ENCODE results near the gene NMNAT2.
"Not testable (repeated sequence)": the region's sequence is repeated elsewhere in the genome, so short reads cannot be mapped to it uniquely, and the experiment has no call there.

NMNAT2 gene

DNA sequence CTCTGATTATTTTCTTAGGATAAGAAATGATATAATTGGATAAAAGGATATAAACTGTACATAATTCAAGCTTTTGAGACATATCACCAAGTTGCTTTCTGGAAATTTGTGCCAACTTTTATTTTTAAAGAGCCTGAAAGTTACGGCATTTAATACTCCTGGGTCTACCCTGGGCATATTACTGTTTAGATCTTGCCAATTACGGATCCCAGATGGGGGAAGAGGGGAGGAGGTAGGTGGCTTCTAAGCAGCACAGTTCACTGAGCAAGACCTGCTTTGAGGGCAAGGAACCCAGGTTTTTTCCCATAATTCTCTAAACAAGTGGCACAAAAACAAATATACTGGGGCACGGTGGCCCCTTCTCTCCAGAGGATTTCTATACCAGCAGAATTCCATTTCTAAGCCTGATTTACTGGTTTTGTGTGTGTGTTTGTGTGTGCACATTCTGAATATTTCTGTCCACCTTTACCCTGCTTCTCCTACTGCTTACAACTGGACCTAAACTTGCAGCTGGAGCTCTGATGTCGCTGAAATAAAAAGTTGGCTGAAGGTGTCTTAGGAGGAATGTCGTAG lies 155.5 kb downstream of the NMNAT2 start:
- DNase-seq (ENCODE audit: low read depth in 2 of 2): no peak

DNA sequence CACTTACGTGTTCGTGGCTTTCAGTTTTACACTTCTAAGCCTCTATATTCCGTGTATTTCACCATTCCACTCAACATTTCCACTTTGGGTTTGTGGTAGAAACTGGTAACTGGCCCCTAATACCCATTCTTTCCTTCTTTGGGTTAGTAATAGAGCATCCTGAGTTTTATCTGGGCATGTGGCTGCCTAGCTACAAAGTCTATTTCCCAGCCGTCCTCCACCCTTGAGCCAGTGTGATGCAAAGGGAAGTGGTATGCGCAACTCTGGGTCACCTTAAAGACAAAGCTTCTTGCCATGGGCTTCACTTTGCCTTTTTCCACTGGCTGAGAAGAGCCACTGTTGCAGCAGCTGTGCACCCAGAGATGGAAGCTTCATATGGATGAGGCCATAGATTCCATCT lies 158.3 kb downstream of the NMNAT2 start:
- DNase-seq (ENCODE audit: low read depth in 2 of 2): no peak

DNA sequence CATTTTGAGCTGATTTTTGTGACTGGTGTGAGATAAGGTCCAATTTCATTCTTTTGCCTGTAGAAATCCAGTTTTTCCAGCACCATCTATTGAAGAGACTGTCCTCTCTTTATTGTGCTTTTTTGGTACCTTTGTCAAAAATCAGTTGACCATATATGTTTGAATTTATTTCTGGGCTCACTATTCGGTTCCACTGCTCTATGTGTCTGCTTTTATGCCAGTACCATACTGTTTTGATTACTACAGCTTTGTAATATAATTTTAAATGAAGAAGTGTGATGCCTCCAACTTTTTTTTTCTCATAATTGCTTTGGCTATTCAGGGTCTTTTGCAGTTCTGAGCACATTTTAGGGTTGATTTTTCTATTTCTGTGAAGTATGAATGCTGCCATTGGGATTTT lies 163.1 kb downstream of the NMNAT2 start:
- DNase-seq (ENCODE audit: low read depth in 2 of 2): no peak

DNA sequence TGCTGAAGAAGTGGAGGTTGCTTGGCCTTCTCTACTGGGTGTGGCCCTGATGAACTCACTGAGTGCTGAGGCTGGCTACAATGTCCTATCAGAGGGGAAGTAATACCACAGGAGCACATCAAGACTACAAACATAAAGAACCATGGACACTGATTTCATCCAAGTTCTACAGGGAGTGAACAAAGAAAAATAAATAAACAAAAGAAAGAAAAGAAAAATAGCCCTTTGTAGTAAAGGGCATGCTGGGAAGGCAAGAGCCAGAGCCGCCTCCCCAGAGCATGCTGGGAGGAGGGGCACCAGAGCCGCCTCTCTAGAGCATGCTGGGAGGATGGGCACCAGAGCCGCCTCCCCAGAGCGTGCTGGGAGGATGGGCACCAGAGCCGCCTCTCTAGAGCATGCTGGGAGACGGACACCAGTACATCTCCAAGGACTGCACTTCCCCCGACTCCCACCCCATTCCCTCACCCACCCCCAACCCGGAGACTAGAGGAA lies 166.2 kb downstream of the NMNAT2 start:
- no peak for DNase-seq (ENCODE audit: low read depth in 2 of 2)

DNA sequence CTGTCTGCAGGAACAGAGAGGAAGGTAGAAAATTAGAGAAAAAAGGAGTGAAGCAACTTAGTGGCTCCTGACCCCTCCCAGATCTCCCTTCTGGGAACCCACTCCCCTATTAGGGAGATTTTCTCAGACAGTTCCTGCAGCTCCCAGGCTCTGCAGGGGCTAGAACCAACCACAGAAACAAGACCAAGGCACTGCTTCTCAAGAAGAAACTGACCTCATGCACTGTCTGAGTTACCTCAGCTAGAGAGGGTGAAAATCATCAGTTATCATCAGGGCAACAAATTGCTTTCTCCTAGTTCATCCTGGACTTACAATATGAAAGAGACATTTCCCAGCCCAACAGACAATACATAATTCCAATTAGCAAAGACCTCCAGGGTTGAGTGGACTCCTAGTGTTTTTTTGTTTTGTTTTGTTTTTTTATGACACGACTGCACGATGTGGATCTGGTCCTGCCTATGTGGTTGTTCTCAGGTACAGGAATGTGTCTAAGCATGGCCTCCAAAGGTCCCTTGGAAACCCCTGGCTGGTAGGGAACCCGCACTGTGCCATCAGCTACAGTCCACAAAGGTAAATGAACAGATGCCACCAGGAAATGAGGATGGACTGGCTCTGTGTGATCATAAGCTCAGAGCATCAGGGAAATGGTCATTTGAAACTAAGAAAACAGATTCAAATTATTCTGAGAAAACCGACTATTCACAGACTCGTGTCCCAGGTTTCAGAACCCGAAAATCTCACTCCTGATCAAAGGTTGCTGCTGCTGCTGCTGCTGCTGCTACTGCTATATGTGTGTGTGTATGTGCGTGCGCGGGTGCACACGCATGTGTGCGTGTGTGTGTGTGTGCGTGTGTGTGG lies 166.8 kb downstream of the NMNAT2 start:
- no peak for DNase-seq (ENCODE audit: low read depth in 2 of 2)

DNA sequence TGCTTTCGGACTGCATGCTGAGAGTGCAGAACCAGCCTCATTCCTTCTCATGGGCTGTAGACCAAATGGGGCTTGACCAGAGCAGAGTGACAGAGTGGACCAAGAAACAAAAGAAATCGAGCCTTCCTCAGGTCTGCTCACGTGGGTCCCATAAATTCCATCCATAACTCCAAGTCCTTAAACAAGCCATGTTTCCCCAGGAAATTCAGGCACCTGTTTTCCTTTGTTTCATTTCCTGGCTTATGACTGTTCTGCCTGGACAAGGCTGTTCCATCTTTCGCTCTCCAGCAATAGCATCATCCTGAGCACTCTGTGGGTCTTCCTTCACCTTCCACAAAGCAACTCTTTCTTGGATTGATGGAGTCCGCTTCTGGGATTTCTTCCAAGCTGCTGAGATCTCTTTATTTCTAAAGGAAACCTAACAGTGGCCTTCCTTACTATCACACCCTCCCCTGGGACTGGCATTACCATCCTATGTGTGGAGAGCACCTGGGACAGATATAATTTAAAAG lies 168.2 kb downstream of the NMNAT2 start:
- no peak for DNase-seq (ENCODE audit: low read depth in 2 of 2)

DNA sequence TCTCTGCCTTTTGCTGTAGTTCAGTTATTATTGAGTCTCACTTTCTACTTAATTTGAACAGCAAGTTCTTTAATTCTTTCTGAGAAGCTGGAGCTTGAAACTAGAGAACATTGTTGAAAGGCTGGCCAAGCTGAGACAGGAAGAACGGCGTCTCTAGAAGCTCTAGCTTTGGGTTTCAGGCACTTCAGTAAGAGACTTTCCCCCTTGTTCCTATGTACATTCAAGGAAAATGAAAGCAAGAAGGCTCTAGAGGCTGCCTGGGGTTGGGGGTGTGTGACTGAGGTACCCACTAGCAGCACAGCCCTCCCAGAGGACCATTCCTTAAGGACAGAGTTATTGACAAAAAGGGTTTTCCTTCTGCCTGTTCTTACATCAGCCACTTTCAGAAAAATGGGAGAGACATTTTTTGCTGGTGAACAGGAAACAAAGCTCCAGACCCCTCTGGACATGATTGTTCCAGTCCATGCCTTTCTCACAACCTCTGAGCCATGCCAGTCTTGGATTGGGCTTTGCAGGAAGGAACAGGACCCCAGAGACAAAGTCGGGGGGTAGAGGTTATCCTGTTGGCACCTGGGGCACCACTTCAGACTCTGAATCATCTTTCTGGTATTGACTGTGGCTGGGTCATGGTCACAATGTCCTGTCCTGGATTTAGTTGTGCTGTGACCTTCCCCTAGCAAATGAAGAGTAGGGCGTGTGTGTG lies 169.0 kb downstream of the NMNAT2 start:
- DNase-seq (ENCODE audit: low read depth in 2 of 2): no peak

DNA sequence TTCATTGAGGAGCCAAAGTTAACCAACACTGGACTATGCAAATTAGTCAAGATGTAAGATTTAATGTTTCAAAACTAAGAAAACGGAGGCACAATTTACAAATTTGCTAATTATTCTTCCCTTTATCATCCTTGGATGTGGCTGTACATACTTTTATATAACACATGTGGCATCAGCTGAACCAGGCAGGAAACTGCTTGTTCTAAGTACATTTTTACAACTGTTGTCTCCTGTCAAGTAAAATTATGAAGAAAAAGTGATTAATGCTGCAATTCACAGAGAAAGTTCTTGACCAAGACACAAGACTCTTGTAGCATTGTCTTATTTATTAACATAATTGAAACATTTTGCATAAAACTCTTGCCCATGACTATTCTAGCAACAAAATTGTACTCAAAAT lies 170.2 kb downstream of the NMNAT2 start:
- no peak for DNase-seq (ENCODE audit: low read depth in 2 of 2)

DNA sequence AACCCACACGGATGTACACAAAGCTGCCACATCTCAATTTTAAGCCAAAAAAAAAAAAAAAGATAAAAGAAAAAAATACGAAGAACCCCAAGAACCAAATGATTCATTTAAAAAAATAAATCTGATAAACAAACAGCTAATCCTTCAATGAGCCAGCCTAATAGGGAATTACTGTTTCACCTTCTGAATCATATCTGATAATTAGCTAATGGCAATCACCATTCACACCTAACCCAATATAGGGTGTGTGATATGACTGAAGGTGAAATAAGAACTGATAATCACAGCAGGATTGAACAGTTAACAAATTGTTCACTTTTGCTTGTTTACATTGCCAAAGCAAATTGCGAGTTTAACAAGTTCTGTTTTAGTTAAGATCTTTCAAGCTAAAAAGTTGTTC lies 170.7 kb downstream of the NMNAT2 start:
- DNase-seq (ENCODE audit: low read depth in 2 of 2): no peak

DNA sequence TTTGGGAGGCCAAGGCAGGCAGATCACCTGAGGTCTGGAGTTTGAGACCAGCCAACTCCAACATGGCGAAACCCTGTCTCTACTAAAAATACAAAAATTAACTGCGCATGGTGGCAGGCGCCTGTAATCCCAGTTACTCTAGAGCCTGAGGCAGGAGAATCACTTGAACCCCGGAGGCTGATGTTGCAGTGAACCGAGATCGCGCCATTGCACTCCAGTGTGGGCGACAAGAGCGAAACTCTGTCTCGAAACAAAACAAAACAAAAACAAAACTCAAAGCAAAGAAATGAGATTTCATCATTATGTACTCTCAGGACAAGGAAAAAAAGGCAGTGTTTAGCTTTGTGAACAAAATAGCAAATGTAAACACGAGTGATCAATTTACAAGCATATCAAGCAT lies 171.1 kb downstream of the NMNAT2 start:
- no peak for DNase-seq (ENCODE audit: low read depth in 2 of 2)

DNA sequence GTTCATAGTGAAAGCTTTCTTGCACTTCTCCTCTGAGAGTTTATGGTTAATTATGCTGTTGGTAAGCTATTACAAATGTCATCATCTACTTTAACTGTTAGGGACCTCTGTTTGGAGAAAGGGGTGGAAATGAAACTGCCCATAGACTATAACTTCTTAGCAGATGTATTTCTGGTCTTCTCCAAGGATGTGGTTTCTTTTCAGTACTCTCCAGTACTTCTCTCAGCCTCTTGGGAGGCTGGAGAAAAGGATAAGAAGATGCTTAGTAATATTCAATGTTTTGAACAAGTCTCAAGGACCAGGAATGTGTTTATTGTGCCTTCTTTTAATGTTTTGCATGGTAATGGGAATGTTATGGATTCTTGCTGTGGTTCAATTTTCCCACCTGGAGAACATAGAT lies 171.7 kb downstream of the NMNAT2 start:
- no peak for DNase-seq (ENCODE audit: low read depth in 2 of 2)

DNA sequence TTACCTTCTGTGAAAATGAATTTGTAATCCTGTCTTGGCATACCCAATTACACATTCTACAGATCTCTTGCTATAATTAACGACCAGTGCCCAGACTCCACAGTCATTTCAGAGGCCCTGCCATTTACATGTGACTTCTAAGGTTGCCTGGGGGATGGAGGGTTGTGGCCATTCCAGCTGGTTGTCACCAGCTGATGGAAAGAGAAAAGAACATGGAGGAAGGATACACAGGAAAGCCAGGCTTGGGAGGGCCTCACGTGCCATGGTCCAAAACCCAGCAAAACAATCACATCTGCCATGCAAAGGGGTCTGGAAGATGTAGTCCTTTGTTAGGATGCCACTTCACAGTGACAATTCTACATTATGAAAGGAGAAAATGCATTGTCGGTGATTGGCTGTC lies 172.8 kb downstream of the NMNAT2 start:
- DNase-seq (ENCODE audit: low read depth in 2 of 2): no peak

DNA sequence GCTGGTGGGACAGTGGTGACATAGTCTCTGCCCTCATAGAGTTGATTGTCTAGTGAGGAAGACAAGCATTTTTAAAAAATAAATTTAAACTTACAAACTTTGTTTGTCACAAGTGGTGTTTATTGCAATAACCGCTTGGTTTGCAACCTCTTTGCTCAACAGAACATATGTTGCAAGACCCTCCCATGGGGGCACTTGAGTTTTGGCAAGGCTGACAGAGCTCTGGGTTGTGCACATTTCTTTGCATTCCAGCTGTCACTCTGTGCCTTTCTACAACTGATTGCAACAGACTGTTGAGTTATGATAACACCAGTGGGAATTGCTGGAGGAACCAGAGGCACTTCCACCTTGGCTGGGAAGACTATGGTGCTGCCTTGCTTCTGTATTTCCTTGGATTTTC lies 173.7 kb downstream of the NMNAT2 start:
- DNase-seq (ENCODE audit: low read depth in 2 of 2): no peak

DNA sequence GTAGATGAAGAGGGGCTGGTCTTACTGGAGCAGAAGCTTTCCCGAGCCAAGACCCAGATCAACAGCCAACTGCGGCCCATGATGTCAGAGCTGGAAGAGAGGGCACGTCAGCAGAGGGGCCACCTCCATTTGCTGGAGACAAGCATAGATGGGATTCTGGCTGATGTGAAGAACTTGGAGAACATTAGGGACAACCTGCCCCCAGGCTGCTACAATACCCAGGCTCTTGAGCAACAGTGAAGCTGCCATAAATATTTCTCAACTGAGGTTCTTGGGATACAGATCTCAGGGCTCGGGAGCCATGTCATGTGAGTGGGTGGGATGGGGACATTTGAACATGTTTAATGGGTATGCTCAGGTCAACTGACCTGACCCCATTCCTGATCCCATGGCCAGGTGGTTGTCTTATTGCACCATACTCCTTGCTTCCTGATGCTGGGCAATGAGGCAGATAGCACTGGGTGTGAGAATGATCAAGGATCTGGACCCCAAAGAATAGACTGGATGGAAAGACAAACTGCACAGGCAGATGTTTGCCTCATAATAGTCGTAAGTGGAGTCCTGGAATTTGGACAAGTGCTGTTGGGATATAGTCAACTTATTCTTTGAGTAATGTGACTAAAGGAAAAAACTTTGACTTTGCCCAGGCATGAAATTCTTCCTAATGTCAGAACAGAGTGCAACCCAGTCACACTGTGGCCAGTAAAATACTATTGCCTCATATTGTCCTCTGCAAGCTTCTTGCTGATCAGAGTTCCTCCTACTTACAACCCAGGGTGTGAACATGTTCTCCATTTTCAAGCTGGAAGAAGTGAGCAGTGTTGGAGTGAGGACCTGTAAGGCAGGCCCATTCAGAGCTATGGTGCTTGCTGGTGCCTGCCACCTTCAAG lies 174.8 kb downstream of the NMNAT2 start:
- no peak for DNase-seq (ENCODE audit: low read depth in 2 of 2)

DNA sequence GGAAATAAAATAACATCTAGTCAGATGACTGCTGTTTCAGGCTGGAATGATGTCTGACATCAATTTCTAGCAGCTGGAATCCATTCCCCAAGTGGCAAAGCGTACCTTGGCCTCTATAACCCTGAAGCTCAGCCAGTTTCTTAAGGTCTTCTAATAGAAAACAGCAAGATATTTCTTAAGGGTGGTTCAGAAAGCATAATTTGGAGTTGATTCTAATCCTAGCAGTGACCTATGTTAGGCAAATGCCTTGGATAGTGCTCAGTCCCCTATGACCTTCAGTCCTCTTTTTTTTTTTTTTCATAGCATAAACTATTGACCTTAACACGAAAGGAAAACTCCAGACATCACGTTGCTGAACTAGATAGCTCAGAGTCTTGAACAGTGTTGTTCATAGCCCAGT lies 175.6 kb downstream of the NMNAT2 start:
- no peak for DNase-seq (ENCODE audit: low read depth in 2 of 2)

DNA sequence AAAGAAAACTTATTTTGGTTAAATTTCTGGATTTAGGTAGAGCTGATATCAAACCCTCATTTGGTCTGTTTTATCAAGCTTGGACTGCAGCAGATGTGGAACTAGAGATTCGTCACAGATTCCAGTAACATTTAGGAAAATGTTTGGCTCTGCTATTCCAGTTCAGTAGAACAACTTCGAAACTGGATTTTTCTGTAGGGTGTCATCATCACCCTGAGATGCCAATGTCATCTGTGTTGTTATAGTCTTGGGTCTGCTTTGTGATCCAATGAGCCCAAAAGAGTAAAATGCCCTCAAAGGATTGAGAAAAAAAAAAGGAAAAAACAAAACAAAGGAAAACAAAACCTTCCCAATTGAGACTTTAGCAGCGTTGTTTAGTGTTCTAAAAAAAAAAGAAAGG lies 176.7 kb downstream of the NMNAT2 start:
- no peak for DNase-seq (ENCODE audit: low read depth in 2 of 2)

DNA sequence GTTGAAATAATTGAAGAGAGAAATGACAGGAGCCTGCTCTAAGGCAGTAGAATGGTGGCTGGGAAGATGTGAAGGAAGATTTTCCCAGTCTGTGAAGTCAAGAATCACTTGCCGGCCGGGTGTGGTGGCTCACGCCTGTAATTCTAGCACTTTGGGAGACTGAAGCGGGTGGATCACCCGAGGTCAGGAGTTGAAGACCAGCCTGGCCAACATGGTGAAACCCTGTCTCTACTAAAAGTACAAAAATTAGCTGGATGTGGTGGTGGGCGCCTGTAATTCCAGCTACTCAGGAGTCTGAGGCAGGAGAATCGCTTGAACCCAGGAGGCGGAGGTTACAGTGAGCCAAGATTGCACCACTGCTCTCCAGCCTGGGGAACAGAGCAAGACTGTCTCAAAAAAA lies 177.3 kb downstream of the NMNAT2 start:
- DNase-seq (ENCODE audit: low read depth in 2 of 2): not testable (repeated sequence)

DNA sequence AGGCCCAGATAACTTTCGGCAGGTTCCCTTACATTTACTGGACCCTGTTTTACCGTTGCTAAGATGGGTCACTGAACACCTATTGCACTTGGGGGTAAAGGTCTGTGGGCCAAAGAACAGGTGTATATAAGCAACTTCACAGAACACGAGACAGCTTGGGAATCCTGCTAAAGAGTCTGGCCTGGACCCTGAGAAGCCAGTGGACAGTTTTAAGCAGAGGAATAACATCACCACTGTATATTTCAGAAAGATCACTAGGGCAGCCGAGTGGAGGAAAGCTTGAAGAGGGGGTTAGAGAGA lies 177.7 kb downstream of the NMNAT2 start:
- DNase-seq (ENCODE audit: low read depth in 2 of 2): no peak

DNA sequence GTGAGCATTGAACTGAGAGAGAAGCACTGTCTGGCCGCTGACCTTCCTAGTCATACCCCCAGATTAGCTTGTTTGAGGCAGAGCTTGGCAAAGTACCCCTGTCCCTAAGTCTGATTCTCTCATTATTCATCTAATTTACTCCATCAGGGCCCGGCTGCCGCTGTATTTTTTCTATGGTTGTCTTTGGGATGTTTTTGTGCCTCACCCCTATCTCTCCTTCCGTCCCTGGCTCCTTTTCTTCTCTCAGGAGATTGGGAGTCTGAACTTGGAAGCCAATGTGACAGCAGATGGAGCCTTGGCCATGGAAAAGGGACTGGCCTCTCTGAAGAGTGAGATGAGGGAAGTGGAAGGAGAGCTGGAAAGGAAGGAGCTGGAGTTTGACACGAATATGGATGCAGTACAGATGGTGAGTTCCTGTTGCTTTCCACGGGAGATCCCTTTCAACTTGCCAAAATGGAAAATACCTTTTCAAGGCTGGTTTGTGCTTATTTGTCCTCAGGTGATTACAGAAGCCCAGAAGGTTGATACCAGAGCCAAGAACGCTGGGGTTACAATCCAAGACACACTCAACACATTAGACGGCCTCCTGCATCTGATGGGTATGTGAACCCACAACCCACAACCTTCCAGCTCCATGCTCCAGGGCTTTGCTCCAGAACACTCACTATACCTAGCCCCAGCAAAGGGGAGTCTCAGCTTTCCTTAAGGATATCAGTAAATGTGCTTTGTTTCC lies 178.2 kb downstream of the NMNAT2 start:
- no peak for DNase-seq (ENCODE audit: low read depth in 2 of 2)

DNA sequence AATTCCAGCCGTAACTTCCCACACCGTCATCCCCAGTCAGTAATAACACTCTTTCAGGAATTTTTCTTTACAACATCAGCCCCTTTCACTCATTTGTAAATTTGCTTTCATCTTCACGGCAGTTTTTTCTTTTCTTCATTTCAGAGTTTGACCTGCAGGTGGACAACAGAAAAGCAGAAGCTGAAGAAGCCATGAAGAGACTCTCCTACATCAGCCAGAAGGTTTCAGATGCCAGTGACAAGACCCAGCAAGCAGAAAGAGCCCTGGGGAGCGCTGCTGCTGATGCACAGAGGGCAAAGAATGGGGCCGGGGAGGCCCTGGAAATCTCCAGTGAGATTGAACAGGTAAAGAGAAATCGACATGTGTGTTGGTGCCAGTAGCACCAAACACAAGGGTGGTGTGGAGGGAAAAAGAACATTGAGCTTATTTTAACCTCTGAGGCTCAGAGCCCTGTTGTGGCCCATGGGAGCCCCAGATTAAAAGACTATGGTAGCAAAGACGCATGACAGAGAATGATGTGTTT lies 178.9 kb downstream of the NMNAT2 start:
- DNase-seq (ENCODE audit: low read depth in 2 of 2): no peak

DNA sequence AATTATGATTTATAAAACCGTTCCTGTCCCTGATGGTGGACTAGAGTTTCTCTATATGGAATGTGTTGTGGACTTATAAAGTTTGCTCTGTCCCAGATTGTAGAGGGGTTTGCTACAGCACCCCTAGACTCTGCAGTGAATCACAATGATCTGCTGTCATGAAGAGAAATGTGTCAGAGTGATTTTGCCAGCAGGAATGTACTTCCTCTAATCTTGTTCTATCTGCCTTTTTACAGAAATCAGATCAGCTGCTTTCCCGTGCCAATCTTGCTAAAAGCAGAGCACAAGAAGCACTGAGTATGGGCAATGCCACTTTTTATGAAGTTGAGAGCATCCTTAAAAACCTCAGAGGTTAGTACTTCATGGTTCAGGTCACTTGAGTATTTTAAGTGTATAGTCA lies 180.1 kb downstream of the NMNAT2 start:
- no peak for DNase-seq (ENCODE audit: low read depth in 2 of 2)

All from activated CD4-positive, alpha-beta T cell treated with anti-CD3 and anti-CD28 coated beads for 24 hours (primary cell).